Measurements from ENCODE around the gene UBAC2. TPM values are rescaled to one million over a fixed set of nuclear protein-coding genes. Genes with fewer than 3 reads are reported as not detected.

UBAC2 gene
- total RNA-seq, 4 donors from 2014 or later = 41.8 to 51.0 (median 45.5) TPM

GRCh38 chr13:99263126-99263785, 62.6 kb downstream of the UBAC2 start:
- no peak for DNase-seq (ENCODE audit: low spot score)
- no peak for ATAC-seq (ENCODE audit: low FRiP score)
- TF ChIP-seq, protein P1, sequence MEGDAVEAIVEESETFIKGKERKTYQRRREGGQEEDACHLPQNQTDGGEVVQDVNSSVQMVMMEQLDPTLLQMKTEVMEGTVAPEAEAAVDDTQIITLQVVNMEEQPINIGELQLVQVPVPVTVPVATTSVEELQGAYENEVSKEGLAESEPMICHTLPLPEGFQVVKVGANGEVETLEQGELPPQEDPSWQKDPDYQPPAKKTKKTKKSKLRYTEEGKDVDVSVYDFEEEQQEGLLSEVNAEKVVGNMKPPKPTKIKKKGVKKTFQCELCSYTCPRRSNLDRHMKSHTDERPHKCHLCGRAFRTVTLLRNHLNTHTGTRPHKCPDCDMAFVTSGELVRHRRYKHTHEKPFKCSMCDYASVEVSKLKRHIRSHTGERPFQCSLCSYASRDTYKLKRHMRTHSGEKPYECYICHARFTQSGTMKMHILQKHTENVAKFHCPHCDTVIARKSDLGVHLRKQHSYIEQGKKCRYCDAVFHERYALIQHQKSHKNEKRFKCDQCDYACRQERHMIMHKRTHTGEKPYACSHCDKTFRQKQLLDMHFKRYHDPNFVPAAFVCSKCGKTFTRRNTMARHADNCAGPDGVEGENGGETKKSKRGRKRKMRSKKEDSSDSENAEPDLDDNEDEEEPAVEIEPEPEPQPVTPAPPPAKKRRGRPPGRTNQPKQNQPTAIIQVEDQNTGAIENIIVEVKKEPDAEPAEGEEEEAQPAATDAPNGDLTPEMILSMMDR (IDR thresholded peaks at IDR 0.05) = no peak

GRCh38 chr13:99264051-99264450, 63.4 kb downstream of the UBAC2 start:
- DNase-seq (ENCODE audit: low spot score) = no peak
- TF ChIP-seq, protein P1 (IDR thresholded peaks at IDR 0.05) = no peak
- no peak for ATAC-seq (ENCODE audit: low FRiP score)

DNA sequence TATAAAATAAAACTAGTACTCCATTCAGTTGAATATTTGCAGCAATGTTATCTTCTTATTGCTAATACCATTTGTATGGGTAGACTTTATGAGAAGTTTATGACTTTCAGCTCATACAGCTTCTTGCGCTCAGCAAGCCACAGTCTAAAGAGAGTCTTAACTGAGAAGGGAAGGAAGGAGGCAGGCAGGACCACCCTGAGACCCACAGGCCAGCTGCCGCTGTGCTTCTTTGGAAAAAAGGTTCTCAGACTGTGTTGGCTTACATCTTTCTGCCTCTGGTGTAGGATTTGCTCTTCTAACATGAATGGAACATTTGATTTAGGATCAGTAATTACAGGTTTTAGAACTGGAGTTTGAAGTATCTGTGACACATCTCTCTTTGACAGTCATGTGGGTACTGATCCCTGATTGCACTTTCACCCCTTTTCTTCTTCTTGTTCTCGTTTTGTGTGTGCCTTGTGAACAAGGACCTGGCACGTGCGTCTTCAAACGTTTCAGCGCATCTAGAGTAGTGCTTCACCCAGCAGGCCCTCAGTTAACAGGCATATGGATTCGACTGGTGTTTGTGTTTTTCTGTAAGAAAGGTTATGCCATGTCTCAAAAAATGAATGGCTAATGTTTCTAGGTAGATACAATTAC, 64.6 kb downstream of the UBAC2 start:
- TF ChIP-seq, protein P1 (IDR thresholded peaks at IDR 0.05) = no peak
- DNase-seq (ENCODE audit: low spot score) (no peak), ATAC-seq (ENCODE audit: low FRiP score) (no peak)

- ATAC-seq (ENCODE audit: low FRiP score) (no peak), DNase-seq (ENCODE audit: low spot score) (no peak)
- TF ChIP-seq, protein P1 (IDR thresholded peaks at IDR 0.05) = no peak
Measured at GRCh38 chr13:99265821-99266426, 65.3 kb downstream of the UBAC2 start.

GRCh38 chr13:99266827-99267226, 66.2 kb downstream of the UBAC2 start:
- DNase-seq (ENCODE audit: low spot score) (no peak), ATAC-seq (ENCODE audit: low FRiP score) (no peak)
- TF ChIP-seq, protein P1 (IDR thresholded peaks at IDR 0.05) = no peak

- ATAC-seq (ENCODE audit: low FRiP score) = no peak
- DNase-seq (ENCODE audit: low spot score) = no peak
- TF ChIP-seq, protein P1 (IDR thresholded peaks at IDR 0.05) = no peak
Measured at GRCh38 chr13:99267927-99268326, 67.3 kb downstream of the UBAC2 start.

Data from omental fat pad (tissue), 4 donors.